Measurements from ENCODE around the gene SYT1.

Gene SYT1

GRCh38 chr12:79162147-79162772 lies 297.7 kb downstream of the SYT1 start:
- no peak overlapping the region for H3K4me3 ChIP-seq (ENCODE audit: low read length)
- H3K36me3 ChIP-seq (ENCODE audit: control insufficient read depth, insufficient read depth, low read length), result no peaks in the 10 kb centered on the region
- no peak for DNase-seq (ENCODE audit: low read depth, low spot score)
- no peaks in the 10 kb centered on the region for H3K27me3 ChIP-seq (ENCODE audit: control insufficient read depth, insufficient read depth, low read length)
- no peak overlapping the region for H3K27ac ChIP-seq (ENCODE audit: low read length)
- H3K4me1 ChIP-seq (ENCODE audit: control insufficient read depth, insufficient read depth, low read length), result no peaks in the 10 kb centered on the region
- WGBS (ENCODE audit: insufficient coverage, insufficient read length), result no CpG with 5 or more reads among the region's 3 CpGs
- no peaks in the 10 kb centered on the region for H3K9me3 ChIP-seq (ENCODE audit: control insufficient read depth, insufficient read depth, low read length)

GRCh38 chr12:79162948-79163347 lies 298.4 kb downstream of the SYT1 start:
- no peaks in the 10 kb centered on the region for H3K36me3 ChIP-seq (ENCODE audit: control insufficient read depth, insufficient read depth, low read length)
- no peaks in the 10 kb centered on the region for H3K4me1 ChIP-seq (ENCODE audit: control insufficient read depth, insufficient read depth, low read length)
- no peaks in the 10 kb centered on the region for H3K9me3 ChIP-seq (ENCODE audit: control insufficient read depth, insufficient read depth, low read length)
- H3K27ac ChIP-seq (ENCODE audit: low read length), result no peak overlapping the region
- H3K4me3 ChIP-seq (ENCODE audit: low read length), result no peak overlapping the region
- no peak for DNase-seq (ENCODE audit: low read depth, low spot score)
- no peaks in the 10 kb centered on the region for H3K27me3 ChIP-seq (ENCODE audit: control insufficient read depth, insufficient read depth, low read length)
- no CpG with 5 or more reads among the region's 1 CpG for WGBS (ENCODE audit: insufficient coverage, insufficient read length)

- H3K4me1 ChIP-seq (ENCODE audit: control insufficient read depth, insufficient read depth, low read length), result no peaks in the 10 kb centered on the region
- no peaks in the 10 kb centered on the region for H3K36me3 ChIP-seq (ENCODE audit: control insufficient read depth, insufficient read depth, low read length)
- H3K27ac ChIP-seq (ENCODE audit: low read length), result no peak overlapping the region
- no peaks in the 10 kb centered on the region for H3K27me3 ChIP-seq (ENCODE audit: control insufficient read depth, insufficient read depth, low read length)
- no peaks in the 10 kb centered on the region for H3K9me3 ChIP-seq (ENCODE audit: control insufficient read depth, insufficient read depth, low read length)
- H3K4me3 ChIP-seq (ENCODE audit: low read length), result no peak overlapping the region
- no peak for DNase-seq (ENCODE audit: low read depth, low spot score)
- no CpG with 5 or more reads among the region's 2 CpGs for WGBS (ENCODE audit: insufficient coverage, insufficient read length)
These were observed 300.3 kb downstream of the SYT1 start for GRCh38 chr12:79164890-79165289.

- WGBS (ENCODE audit: insufficient coverage, insufficient read length), result no CpG with 5 or more reads among the region's 2 CpGs
- Histone ChIP-seq H3K4me1 (ENCODE audit: control insufficient read depth, insufficient read depth, low read length) (no peaks in the 10 kb centered on the region), H3K4me3 (ENCODE audit: low read length) (no peak overlapping the region), H3K27ac (ENCODE audit: low read length) (no peak overlapping the region), H3K9me3 (ENCODE audit: control insufficient read depth, insufficient read depth, low read length) (no peaks in the 10 kb centered on the region), H3K36me3 (ENCODE audit: control insufficient read depth, insufficient read depth, low read length) (no peaks in the 10 kb centered on the region), H3K27me3 (ENCODE audit: control insufficient read depth, insufficient read depth, low read length) (no peaks in the 10 kb centered on the region)
- no peak for DNase-seq (ENCODE audit: low read depth, low spot score)
These were observed 304.1 kb downstream of the SYT1 start for GRCh38 chr12:79168687-79169086.

- WGBS (ENCODE audit: insufficient coverage, insufficient read length), result no CpG with 5 or more reads among the region's 1 CpG
- Histone ChIP-seq H3K27ac (ENCODE audit: low read length) (no peak overlapping the region), H3K36me3 (ENCODE audit: control insufficient read depth, insufficient read depth, low read length) (no peaks in the 10 kb centered on the region), H3K9me3 (ENCODE audit: control insufficient read depth, insufficient read depth, low read length) (no peaks in the 10 kb centered on the region), H3K27me3 (ENCODE audit: control insufficient read depth, insufficient read depth, low read length) (no peaks in the 10 kb centered on the region), H3K4me1 (ENCODE audit: control insufficient read depth, insufficient read depth, low read length) (no peaks in the 10 kb centered on the region), H3K4me3 (ENCODE audit: low read length) (no peak overlapping the region)
- no peak for DNase-seq (ENCODE audit: low read depth, low spot score)
These were observed 310.1 kb downstream of the SYT1 start for GRCh38 chr12:79174626-79175025.

GRCh38 chr12:79183003-79183402 lies 318.4 kb downstream of the SYT1 start:
- Histone ChIP-seq H3K9me3 (ENCODE audit: control insufficient read depth, insufficient read depth, low read length) (no peaks in the 10 kb centered on the region), H3K27ac (ENCODE audit: low read length) (no peak overlapping the region), H3K4me1 (ENCODE audit: control insufficient read depth, insufficient read depth, low read length) (no peaks in the 10 kb centered on the region; the same call in 1 of the 2 replicates), H3K4me3 (ENCODE audit: low read length) (no peak overlapping the region), H3K36me3 (ENCODE audit: control insufficient read depth, insufficient read depth, low read length) (no peaks in the 10 kb centered on the region), H3K27me3 (ENCODE audit: control insufficient read depth, insufficient read depth, low read length) (no peaks in the 10 kb centered on the region)
- DNase-seq (ENCODE audit: low read depth, low spot score), result no peak
- no CpG with 5 or more reads among the region's 2 CpGs for WGBS (ENCODE audit: insufficient coverage, insufficient read length)

- H3K27me3 ChIP-seq (ENCODE audit: control insufficient read depth, insufficient read depth, low read length), result no peaks in the 10 kb centered on the region
- no peak for DNase-seq (ENCODE audit: low read depth, low spot score)
- 100% methylated on average over 1 of the region's 3 CpGs for WGBS (ENCODE audit: insufficient coverage, insufficient read length)
- H3K36me3 ChIP-seq (ENCODE audit: control insufficient read depth, insufficient read depth, low read length), result no peaks in the 10 kb centered on the region
- H3K4me1 ChIP-seq (ENCODE audit: control insufficient read depth, insufficient read depth, low read length), result no peaks in the 10 kb centered on the region; the same call in 1 of the 2 replicates
- no peaks in the 10 kb centered on the region for H3K9me3 ChIP-seq (ENCODE audit: control insufficient read depth, insufficient read depth, low read length)
- H3K27ac ChIP-seq (ENCODE audit: low read length), result no peak overlapping the region
- H3K4me3 ChIP-seq (ENCODE audit: low read length), result no peak overlapping the region
These were observed 319.4 kb downstream of the SYT1 start for GRCh38 chr12:79183926-79184325.

- Histone ChIP-seq H3K36me3 (ENCODE audit: control insufficient read depth, insufficient read depth, low read length) (no peaks in the 10 kb centered on the region), H3K9me3 (ENCODE audit: control insufficient read depth, insufficient read depth, low read length) (no peaks in the 10 kb centered on the region), H3K4me3 (ENCODE audit: low read length) (no peak overlapping the region), H3K27me3 (ENCODE audit: control insufficient read depth, insufficient read depth, low read length) (no peaks in the 10 kb centered on the region), H3K4me1 (ENCODE audit: control insufficient read depth, insufficient read depth, low read length) (no peaks in the 10 kb centered on the region; the same call in 1 of the 2 replicates), H3K27ac (ENCODE audit: low read length) (no peak overlapping the region)
- no peak for DNase-seq (ENCODE audit: low read depth, low spot score)
- no CpG with 5 or more reads among the region's 2 CpGs for WGBS (ENCODE audit: insufficient coverage, insufficient read length)
These were observed 321.9 kb downstream of the SYT1 start for GRCh38 chr12:79186506-79186905.

- no CpG with 5 or more reads among the region's 4 CpGs for WGBS (ENCODE audit: insufficient coverage, insufficient read length)
- no peak overlapping the region for H3K27ac ChIP-seq (ENCODE audit: low read length)
These were observed 322.5 kb downstream of the SYT1 start for GRCh38 chr12:79187032-79187431.

GRCh38 chr12:79191391-79191790 lies 326.8 kb downstream of the SYT1 start:
- Histone ChIP-seq H3K27ac (ENCODE audit: low read length) (no peak overlapping the region), H3K9me3 (ENCODE audit: control insufficient read depth, insufficient read depth, low read length) (no peaks in the 10 kb centered on the region), H3K4me3 (ENCODE audit: low read length) (no peak overlapping the region), H3K27me3 (ENCODE audit: control insufficient read depth, insufficient read depth, low read length) (no peaks in the 10 kb centered on the region), H3K36me3 (ENCODE audit: control insufficient read depth, insufficient read depth, low read length) (no peaks in the 10 kb centered on the region), H3K4me1 (ENCODE audit: control insufficient read depth, insufficient read depth, low read length) (peaks cover 1% of the 10 kb centered on the region; the same call in 1 of the 2 replicates)
- no peak for DNase-seq (ENCODE audit: low read depth, low spot score)

More at GRCh38 chr12:79187032-79187431, 322.5 kb downstream of the SYT1 start:
- Histone ChIP-seq H3K4me3 (ENCODE audit: low read length) (no peak overlapping the region), H3K4me1 (ENCODE audit: control insufficient read depth, insufficient read depth, low read length) (no peaks in the 10 kb centered on the region; the same call in 1 of the 2 replicates), H3K36me3 (ENCODE audit: control insufficient read depth, insufficient read depth, low read length) (no peaks in the 10 kb centered on the region), H3K27me3 (ENCODE audit: control insufficient read depth, insufficient read depth, low read length) (no peaks in the 10 kb centered on the region), H3K9me3 (ENCODE audit: control insufficient read depth, insufficient read depth, low read length) (no peaks in the 10 kb centered on the region)
- no peak for DNase-seq (ENCODE audit: low read depth, low spot score)

GRCh38 chr12:79194595-79194994 lies 330.0 kb downstream of the SYT1 start:
- no peak for DNase-seq (ENCODE audit: low read depth, low spot score)
- WGBS (ENCODE audit: insufficient coverage, insufficient read length), result no CpG with 5 or more reads among the region's 3 CpGs
- no peaks in the 10 kb centered on the region for H3K27me3 ChIP-seq (ENCODE audit: control insufficient read depth, insufficient read depth, low read length)
- no peaks in the 10 kb centered on the region for H3K36me3 ChIP-seq (ENCODE audit: control insufficient read depth, insufficient read depth, low read length)
- H3K4me1 ChIP-seq (ENCODE audit: control insufficient read depth, insufficient read depth, low read length), result peaks cover 1% of the 10 kb centered on the region; the same call in 1 of the 2 replicates
- H3K9me3 ChIP-seq (ENCODE audit: control insufficient read depth, insufficient read depth, low read length), result no peaks in the 10 kb centered on the region
- H3K4me3 ChIP-seq (ENCODE audit: low read length), result no peak overlapping the region
- no peak overlapping the region for H3K27ac ChIP-seq (ENCODE audit: low read length)

All from iPS DF 6.9 (cell line).